K562 (cell line): ENCODE results near the gene LRP3. TPM values are rescaled to one million over a fixed set of nuclear protein-coding genes. Genes with fewer than 3 reads are reported as not detected.
"Not testable (repeated sequence)": the region's sequence is repeated elsewhere in the genome, so short reads cannot be mapped to it uniquely, and the experiment has no call there.

ENCODE experiments used
- ATAC-seq: fragments of 200-7000 bp; cut with Tn5 transposase; 3 replicates; pipeline ENCODE4 v1.9.1; 2020; ENCODE audit warnings: moderate library complexity
- BruUV-seq: library from RNA; stranded (reverse); fragments of 400-500 nt; replicated peaks from 2 replicates; lab custom pipeline; 2021; lab: Mats Ljungman, UMichigan
- CTCF ChIA-PET: fragments of 300-600 bp; formaldehyde crosslinking; extraction: SDS; loops from one replicate; lab custom pipeline; 2021; ENCODE audit warnings: low intra/inter-chr PET ratio; lab: Yijun Ruan, JAX
- POLR2A ChIA-PET: fragments of 300-600, 350-650 bp; sonication (Branson Sonifier 250); formaldehyde crosslinking; extraction: SDS; loops from one replicate; lab custom pipeline; 2021; ENCODE audit warnings: antibody characterized with exemption, inconsistent platforms; lab: Yijun Ruan, JAX
- DNase-seq, 4 experiments: peaks; one replicate each; pipeline versions ENCODE4 v3.0.0 to v3.0.0-alpha.2; 2011 to 2018; ENCODE audit warnings: low spot score in 3 of 4, mixed read lengths in 3 of 4; ENCODE audit errors: extremely low read depth in 1 of 4
- FAIRE-seq: peaks from 2 replicates; lab custom pipeline; 2011; peaks lifted over from hg19 to GRCh38; lab: Jason Lieb, UNC
- H2AFZ ChIP-seq: 2 replicates; pipeline ENCODE4 v1.6.0; 2011; ENCODE audit warnings: low read depth, low read length, control low read depth, inconsistent platforms
- H3K27ac ChIP-seq: fragments of 200-600 bp; 3 replicates; pipeline ENCODE4 v1.8.0; 2011; ENCODE audit warnings: low read depth, mild to moderate bottlenecking, control low read depth, inconsistent platforms, low read length, moderate library complexity, mixed read lengths; ENCODE audit errors: extremely low read depth
- H3K27me3 ChIP-seq, 2 experiments: fragments of 300-600 bp in 1 of 2; 2 replicates in 1 of 2; 3 replicates in 1 of 2; pipeline versions ENCODE4 v1.6.0 to v1.8.0; 2011; ENCODE audit warnings: inconsistent platforms in 2 of 2, low read length in 2 of 2, mild to moderate bottlenecking in 1 of 2, mixed read lengths in 1 of 2, moderate library complexity in 1 of 2; ENCODE audit not compliant: control insufficient read depth in 2 of 2, insufficient read depth in 2 of 2
- H3K36me3 ChIP-seq: fragments of 300-600 bp; 3 replicates; pipeline ENCODE4 v1.8.0; 2011; ENCODE audit warnings: mild to moderate bottlenecking, low read length, inconsistent platforms; ENCODE audit not compliant: control insufficient read depth, insufficient read depth
- H3K4me1 ChIP-seq, 2 experiments: fragments of 200-600 bp in 1 of 2; replicated peaks in 1 of 2; 2 replicates in 1 of 2; 3 replicates in 1 of 2; pipeline versions ENCODE4 v1.5.1 to v1.8.0; 2011; ENCODE audit warnings: inconsistent platforms in 2 of 2, low read length in 2 of 2, mild to moderate bottlenecking in 1 of 2, mixed read lengths in 1 of 2, moderate library complexity in 1 of 2; ENCODE audit not compliant: control insufficient read depth in 2 of 2, insufficient read depth in 2 of 2
- H3K4me2 ChIP-seq: 2 replicates; pipeline ENCODE4 v1.6.1; 2011; ENCODE audit warnings: low read length, control low read depth, inconsistent platforms, mixed read lengths; ENCODE audit not compliant: insufficient read depth
- H3K4me3 ChIP-seq: fragments of 200-600 bp; sonication (generic), shearing (Covaris generic); 2 replicates; pipeline ENCODE4 v1.5.1; 2016; ENCODE audit warnings: control low read depth, inconsistent platforms
- H3K79me2 ChIP-seq: fragments of 200-600 bp; 3 replicates; pipeline ENCODE4 v1.8.0; 2011; ENCODE audit warnings: low read length, inconsistent platforms; ENCODE audit not compliant: control insufficient read depth, insufficient read depth
- H3K9ac ChIP-seq, 2 experiments: 2 replicates each; pipeline versions ENCODE4 v1.6.0 to v1.6.1; 2011; ENCODE audit warnings: low read depth in 2 of 2, low read length in 2 of 2, control low read depth in 1 of 2, inconsistent platforms in 1 of 2, mild to moderate bottlenecking in 1 of 2, mixed read lengths in 1 of 2; ENCODE audit not compliant: insufficient read depth in 1 of 2
- H3K9me1 ChIP-seq: one replicate; pipeline ENCODE4 v1.6.0; 2011; ENCODE audit warnings: inconsistent platforms, mild to moderate bottlenecking, low read length, moderate library complexity; ENCODE audit not compliant: control insufficient read depth, insufficient read depth
- H3K9me3 ChIP-seq: replicated peaks from 2 replicates; pipeline ENCODE4 v1.5.1; 2011; ENCODE audit warnings: low read depth, low read length, inconsistent platforms; ENCODE audit not compliant: control insufficient read depth, insufficient read depth
- H4K20me1 ChIP-seq: replicated peaks from 2 replicates; pipeline ENCODE4 v1.6.1; 2011; ENCODE audit warnings: low read length, inconsistent platforms, mixed read lengths; ENCODE audit not compliant: control insufficient read depth, insufficient read depth
- KAT2B ChIP-seq: IDR thresholded peaks from one replicate; pipeline ENCODE4 v1.6.1; 2012; ENCODE audit warnings: low read depth, mild to moderate bottlenecking, control low read depth, inconsistent platforms, low read length, moderate library complexity
- MCM3 ChIP-seq: fragments of 450-650 bp; IDR thresholded peaks from 2 replicates; pipeline ENCODE4 v1.6.1; 2016
- PATZ1 ChIP-seq: fragments of 250-450 bp; sonication (Bioruptor Pico); IDR thresholded peaks from 2 replicates; pipeline ENCODE4 v1.5.0; 2020; ENCODE audit warnings: mild to moderate bottlenecking, borderline replicate concordance
- TARDBP ChIP-seq: fragments of 450-650 bp; IDR thresholded peaks from 2 replicates; pipeline ENCODE4 v1.6.1; 2016
- ZMIZ1 ChIP-seq, 2 experiments: fragments of 150-350 bp in 1 of 2; IDR thresholded peaks; 2 replicates each; pipeline ENCODE4 v1.6.1; 2012 to 2016; ENCODE audit warnings: low read depth in 2 of 2, low read length in 2 of 2, mild to moderate bottlenecking in 1 of 2, moderate library complexity in 1 of 2
- ZNF507 ChIP-seq: conservative IDR thresholded peaks from 2 replicates; pipeline ENCODE4 v1.6.1; 2017; ENCODE audit warnings: missing genetic modification characterization, missing compliant biosample characterization
- ZSCAN29 ChIP-seq: fragments of 450-650 bp; IDR thresholded peaks from 2 replicates; pipeline ENCODE4 v1.6.1; 2017
- WGBS: fragments of 100-300 bp; shearing (Covaris generic); methylation state at CpG from one replicate; pipeline ENCODE4 v1.1.6; 2016; ENCODE audit warnings: low coverage, mixed read lengths; ENCODE audit not compliant: insufficient coverage; ENCODE audit errors: missing lambda C conversion rate; 5-methylcytosine and 5-hydroxymethylcytosine counted together
- in situ Hi-C: fragments of 300-500 bp; cut with MboI; formaldehyde crosslinking; loops from 4 replicates; pipeline ENCODE4 v1.15.0; 2018; ENCODE audit warnings: inconsistent platforms, mixed read lengths
- intact Hi-C: fragments of 100-400 bp; cut with micrococcal nuclease; formaldehyde crosslinking; loops from 2 replicates; pipeline ENCODE4 v1.14.2; 2022
- polyA plus RNA-seq, 8 experiments: library from polyadenylated mRNA; depleted of rRNA in 4 of 8; stranded (reverse) in 5 of 8; unstranded in 3 of 8; fragments of >200 nt; fragmentation: Nextera tagmentation in 2 of 8; fragmentation: Illumina TruSeq in 1 of 8; extraction: Ambion mirVana in 2 of 8; extraction: Trizol in 1 of 8; gene quantifications; 2 replicates each; pipeline versions ENCODE4 v1.2.1 to v1.2.3, GENCODE V29; 2011 to 2014; ENCODE audit warnings: inconsistent platforms in 1 of 8, missing spikeins in 1 of 8
- total RNA-seq, 7 experiments: library from RNA; depleted of rRNA in 6 of 7; stranded (reverse); fragments of >200 nt in 6 of 7; fragmentation: Illumina TruSeq in 2 of 7; extraction: Trizol in 2 of 7; gene quantifications; 2 replicates each; pipeline versions ENCODE4 v1.2.1 to v1.2.3, GENCODE V29; 2011 to 2021; ENCODE audit warnings: low replicate concordance in 1 of 7
- TF ChIP-seq, protein P1 (sequence below), 2 experiments: fragments of 450-650 bp in 1 of 2; sonication (generic) in 1 of 2; formaldehyde crosslinking in 1 of 2; IDR thresholded peaks in 1 of 2; conservative IDR thresholded peaks in 1 of 2; 2 replicates each; pipeline versions ENCODE4 v1.6.1 to v1.8.1; 2016 to 2023; ENCODE audit warnings: mild to moderate bottlenecking in 2 of 2, moderate library complexity in 2 of 2, inconsistent platforms in 1 of 2, missing genetic modification reagents in 1 of 2
- TF ChIP-seq, protein P2 (sequence below): fragments of 250-450 bp; sonication (Bioruptor Pico); IDR thresholded peaks from 2 replicates; pipeline ENCODE4 v1.9.0; 2021; ENCODE audit warnings: mild to moderate bottlenecking

LRP3 gene
- total and polyA plus RNA-seq, 9 of the 15 experiments (the other 6 are each of a cell fraction or from before 2014, with no cell fraction given): 0.29 TPM; not detected in 8

DNA sequence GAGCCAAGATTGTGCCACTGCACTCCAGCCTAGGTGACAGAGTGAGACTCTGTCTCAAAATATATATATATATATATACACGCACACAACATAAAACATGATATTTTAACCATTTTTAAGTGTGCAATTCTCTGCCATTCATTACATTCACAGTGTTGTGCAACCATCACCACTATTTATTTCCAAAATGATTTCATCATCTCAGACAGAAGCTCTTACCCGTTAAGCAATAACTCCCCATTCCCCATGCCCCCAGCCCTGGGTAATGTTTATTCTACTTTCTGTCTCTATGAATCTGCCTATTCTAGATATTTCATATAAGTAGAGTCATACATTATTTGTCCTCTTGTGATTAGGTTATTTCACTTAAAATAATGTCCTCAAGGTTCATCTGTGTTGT is 42.0 kb upstream of the LRP3 start (continued):
- TF ChIP-seq ZMIZ1 (IDR thresholded peaks at IDR 0.05; ENCODE audit: low read depth in 2 of 2, low read length in 2 of 2) (no peak), ZNF507 (tag) (no peak), KAT2B (no peak), PATZ1 (CRISPR knock-in tag) (no peak), TARDBP (no peak), MCM3 (no peak), ZSCAN29 (no peak)
- TF ChIP-seq, protein P1, sequence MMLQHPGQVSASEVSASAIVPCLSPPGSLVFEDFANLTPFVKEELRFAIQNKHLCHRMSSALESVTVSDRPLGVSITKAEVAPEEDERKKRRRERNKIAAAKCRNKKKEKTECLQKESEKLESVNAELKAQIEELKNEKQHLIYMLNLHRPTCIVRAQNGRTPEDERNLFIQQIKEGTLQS (IDR thresholded peaks at IDR 0.05): 0 out of 2 replicates have a peak, but pooled peaks have one; percentile 10
- TF ChIP-seq, protein P1 (CRISPR knock-in tag; conservative IDR thresholded peaks at IDR 0.05): no peak
- TF ChIP-seq, protein P2, sequence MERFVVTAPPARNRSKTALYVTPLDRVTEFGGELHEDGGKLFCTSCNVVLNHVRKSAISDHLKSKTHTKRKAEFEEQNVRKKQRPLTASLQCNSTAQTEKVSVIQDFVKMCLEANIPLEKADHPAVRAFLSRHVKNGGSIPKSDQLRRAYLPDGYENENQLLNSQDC (CRISPR knock-in tag): no peak

DNA sequence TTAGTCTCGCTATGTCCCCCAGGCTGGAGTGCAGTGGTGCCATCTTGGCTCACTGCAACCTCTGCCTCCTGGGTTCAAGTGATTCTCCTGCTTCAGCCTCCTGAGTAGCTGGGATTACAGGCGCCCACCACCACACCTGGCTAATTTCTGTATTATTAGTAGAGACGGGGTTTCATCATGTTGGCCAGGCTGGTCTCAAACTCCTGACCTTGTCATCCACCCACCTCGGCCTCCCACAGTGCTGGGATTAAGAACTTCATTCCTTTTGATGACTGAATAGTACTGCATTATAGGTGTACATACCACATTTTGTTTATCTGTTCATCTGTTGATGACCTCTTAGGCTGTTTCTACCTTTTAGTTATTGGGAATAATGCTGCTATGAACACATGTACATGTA is 41.5 kb upstream of the LRP3 start:
- ATAC-seq, H3K9me3 ChIP-seq, H3K4me1 ChIP-seq, FAIRE-seq, H3K9me1 ChIP-seq, BruUV-seq, DNase-seq, H3K4me3 ChIP-seq, in situ Hi-C loops, H3K27ac ChIP-seq, H2AFZ ChIP-seq, CTCF ChIA-PET, H4K20me1 ChIP-seq, H3K36me3 ChIP-seq, H3K9ac ChIP-seq, H3K79me2 ChIP-seq, intact Hi-C loops, H3K4me2 ChIP-seq: not testable (repeated sequence)
- POLR2A ChIA-PET: interaction anchor here (0.6 kb wide), 2 partner anchors 12 to 228 kb away, joined by 3 to 4 read pairs; no protein-coding TSS in a partner anchor
- WGBS: 3% methylated on average over 4 of the region's 4 CpGs
- peaks cover 5 to 20% of the 10 kb centered on the region in 2 experiments; a peak in 4 of 5 replicates for H3K27me3 ChIP-seq
